ENCODE data around the gene NIBAN1.

DNA sequence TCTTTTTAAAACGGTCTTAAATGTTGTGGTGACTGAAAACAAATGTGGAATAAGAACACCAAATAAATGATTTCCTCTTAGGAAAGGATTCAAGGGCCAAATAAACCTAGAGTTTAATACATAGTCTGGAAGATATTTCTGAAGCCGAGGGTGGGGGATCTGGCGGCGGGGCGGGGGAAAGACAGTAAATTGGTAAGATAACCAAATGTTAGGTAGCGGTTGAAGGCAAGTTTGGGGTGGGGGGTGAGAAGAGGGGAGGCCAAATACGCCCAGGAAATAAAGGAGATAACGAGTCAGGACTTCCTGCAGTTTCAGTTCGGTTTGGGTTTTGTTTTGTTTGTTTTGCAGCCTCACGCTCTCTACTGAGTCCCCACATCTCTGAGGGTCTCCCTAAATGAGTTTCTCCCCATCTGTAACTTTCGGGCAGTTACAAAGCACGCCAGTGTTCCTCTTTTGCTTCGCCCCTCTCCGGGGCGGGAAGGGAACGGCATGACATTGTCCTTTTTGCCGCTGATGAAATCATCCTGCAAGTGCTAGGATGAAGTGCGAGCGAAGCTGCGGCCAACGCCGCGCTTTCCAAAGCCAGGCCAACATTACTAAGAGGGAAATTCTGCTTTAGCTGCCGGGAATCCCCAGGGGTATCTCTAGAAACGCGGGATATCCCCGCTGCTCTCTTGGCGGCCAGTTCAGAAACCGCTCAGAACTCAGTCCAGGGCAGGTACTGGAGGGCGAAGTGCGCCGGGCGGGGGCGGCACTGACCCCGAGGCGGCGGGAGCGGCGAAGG is 844 bp downstream of the NIBAN1 start:
- TF ChIP-seq CTCF (IDR thresholded peaks at IDR 0.05) (no peak), POLR2A (IDR thresholded peaks at IDR 0.05) (no peak), POLR2AphosphoS5 (IDR thresholded peaks at IDR 0.05; ENCODE audit: insufficient read depth in 1 of 2, low read depth in 1 of 2) (no peak)

All from vagina (tissue), 2 donors.